Right lobe of liver (tissue), 4 donors: ENCODE data around the gene GGTLC2.

Experiments
- CTCF ChIP-seq, 4 donors: fragments of 200-600 bp in 3 of 4; fragments of 450-650 bp in 1 of 4; IDR thresholded peaks; one replicate each; pipeline versions ENCODE4 v1.5.1 to v1.8.0; 2016 to 2022; ENCODE audit warnings: antibody characterized with exemption in 4 of 4, mild to moderate bottlenecking in 2 of 4
- POLR2A ChIP-seq: fragments of 450-650 bp; IDR thresholded peaks from one replicate; pipeline ENCODE4 v1.6.1; 2017; ENCODE audit warnings: antibody characterized with exemption, mild to moderate bottlenecking
- donor health status: DM: no; HTN: no; CAD: no.
- donor health status: DM: no; HTN: no; CAD: no.
- donor health status: DM: no; HTN: yes; CAD: no.

GRCh38 chr22:22612516-22612915 is 31.9 kb upstream of the GGTLC2 start:
- TF ChIP-seq CTCF (IDR thresholded peaks at IDR 0.05) = no peak
- no peak for TF ChIP-seq POLR2A
